Activated CD8-positive, alpha-beta T cell treated with anti-CD3 and anti-CD28 coated beads for 36 hours (primary cell): ENCODE data around the gene CLEC1A. TPM values are rescaled to one million over a fixed set of nuclear protein-coding genes. Genes with fewer than 3 reads are reported as not detected.

ENCODE experiments used
- ATAC-seq: fragments of 200-7000 bp; cut with Tn5 transposase; one replicate; pipeline ENCODE4 v1.10.0; 2021; ENCODE audit warnings: mild to moderate bottlenecking, moderate library complexity
- CTCF ChIA-PET: fragments of 350-600 bp; sonication (Branson Sonifier 250); formaldehyde crosslinking; loops from one replicate; lab custom pipeline; 2021; ENCODE audit warnings: antibody characterized with exemption; lab: Charles Lee
- POLR2A ChIA-PET: fragments of 350-600 bp; sonication (Branson Sonifier 250); formaldehyde crosslinking; loops from one replicate; lab custom pipeline; 2021; ENCODE audit warnings: antibody characterized with exemption; lab: Charles Lee
- DNase-seq: peaks from one replicate; pipeline ENCODE4 v3.0.0-alpha.2; 2020
- H3K27ac Mint-ChIP-seq: one replicate; pipeline ENCODE4 v1.8.0; 2021; ENCODE audit warnings: mild to moderate bottlenecking, mixed read lengths
- H3K27me3 Mint-ChIP-seq: one replicate; pipeline ENCODE4 v1.8.0; 2021; ENCODE audit warnings: mixed read lengths
- H3K36me3 Mint-ChIP-seq: one replicate; pipeline ENCODE4 v1.8.0; 2021; ENCODE audit warnings: low read depth, mixed read lengths
- H3K4me1 Mint-ChIP-seq: one replicate; pipeline ENCODE4 v1.8.0; 2021; ENCODE audit warnings: low read depth, mixed read lengths
- H3K4me3 Mint-ChIP-seq: one replicate; pipeline ENCODE4 v1.8.0; 2021; ENCODE audit warnings: mild to moderate bottlenecking, moderate library complexity, mixed read lengths
- H3K9me3 Mint-ChIP-seq: one replicate; pipeline ENCODE4 v1.8.0; 2021; ENCODE audit warnings: mixed read lengths
- CTCF ChIP-seq: fragments of 200-600 bp; IDR thresholded peaks from one replicate; pipeline ENCODE4 v1.8.0; 2022; ENCODE audit warnings: antibody characterized with exemption, mild to moderate bottlenecking
- intact Hi-C: fragments of 100-400 bp; cut with micrococcal nuclease; formaldehyde crosslinking; loops from one replicate; pipeline ENCODE4 v1.10.0; 2022
- total RNA-seq, 2 experiments: library from RNA; stranded (reverse); gene quantifications; one replicate each; pipeline ENCODE4 v1.2.3, GENCODE V29; 2021

The CLEC1A gene
- total RNA-seq, 2 experiments from 2014 or later: not detected

GRCh38 chr12:10088031-10088430, 10.8 kb downstream of the CLEC1A start:
- no peak for DNase-seq
- CTCF ChIA-PET: no interaction called here
- Mint-ChIP-seq H3K4me3 (no peak overlapping the region), H3K27ac (no peak overlapping the region), H3K27me3 (peaks cover 6% of the 10 kb centered on the region), H3K4me1 (peaks cover 3% of the 10 kb centered on the region), H3K36me3 (peaks cover 5% of the 10 kb centered on the region), H3K9me3 (peaks cover 11% of the 10 kb centered on the region)
- no peak for TF ChIP-seq CTCF
- POLR2A ChIA-PET: no interaction called here
- intact Hi-C loops: no loop called here
- ATAC-seq: no peak

- H3K27ac Mint-ChIP-seq: no peak overlapping the region
- H3K9me3 Mint-ChIP-seq: peaks cover 11% of the 10 kb centered on the region
- ChIA-PET POLR2A (no interaction called here), CTCF (no interaction called here)
- H3K4me3 Mint-ChIP-seq: no peak overlapping the region
- H3K4me1 Mint-ChIP-seq: peaks cover 3% of the 10 kb centered on the region
- peaks cover 6% of the 10 kb centered on the region for H3K27me3 Mint-ChIP-seq
- ATAC-seq (no peak), DNase-seq (no peak)
- H3K36me3 Mint-ChIP-seq: peaks cover 5% of the 10 kb centered on the region
- no peak for TF ChIP-seq CTCF
- intact Hi-C loops: no loop called here
Measured at GRCh38 chr12:10086387-10086786, 12.4 kb downstream of the CLEC1A start.

- Mint-ChIP-seq H3K36me3 (peaks cover 5% of the 10 kb centered on the region), H3K27me3 (peaks cover 4% of the 10 kb centered on the region), H3K9me3 (peaks cover 11% of the 10 kb centered on the region), H3K4me3 (no peak overlapping the region), H3K4me1 (no peaks in the 10 kb centered on the region), H3K27ac (no peak overlapping the region)
- DNase-seq (no peak), ATAC-seq (no peak)
- ChIA-PET CTCF (no interaction called here), POLR2A (interaction anchor here (1.0 kb wide), 1 partner anchor 12 kb away, joined by 5 read pairs; no protein-coding TSS in a partner anchor)
- no peak for TF ChIP-seq CTCF
- intact Hi-C loops: no loop called here
Measured at GRCh38 chr12:10084733-10085132, 14.1 kb downstream of the CLEC1A start.

GRCh38 chr12:10082117-10082874, 16.5 kb downstream of the CLEC1A start:
- intact Hi-C loops: no loop called here
- no peak for TF ChIP-seq CTCF
- H3K27ac Mint-ChIP-seq: no peak overlapping the region
- ATAC-seq: no peak
- DNase-seq: no peak
- CTCF ChIA-PET: interaction anchor here (1.0 to 1.1 kb wide), 2 partner anchors 58 to 142 kb away, joined by 3 to 4 read pairs; no protein-coding TSS in a partner anchor
- POLR2A ChIA-PET: no interaction called here
- H3K4me1 Mint-ChIP-seq: no peaks in the 10 kb centered on the region
- no peak overlapping the region for H3K4me3 Mint-ChIP-seq
- peaks cover 11% of the 10 kb centered on the region for H3K9me3 Mint-ChIP-seq
- peaks cover 5% of the 10 kb centered on the region for H3K36me3 Mint-ChIP-seq
- peaks cover 4% of the 10 kb centered on the region for H3K27me3 Mint-ChIP-seq

- H3K4me1 Mint-ChIP-seq: no peaks in the 10 kb centered on the region
- no peak overlapping the region for H3K4me3 Mint-ChIP-seq
- no peak for ATAC-seq
- no peak overlapping the region for H3K27ac Mint-ChIP-seq
- H3K36me3 Mint-ChIP-seq: no peaks in the 10 kb centered on the region
- no peak for DNase-seq
- H3K9me3 Mint-ChIP-seq: no peaks in the 10 kb centered on the region
- intact Hi-C loops: no loop called here
- peaks cover 3% of the 10 kb centered on the region for H3K27me3 Mint-ChIP-seq
- POLR2A ChIA-PET: no interaction called here
- TF ChIP-seq CTCF: no peak
- CTCF ChIA-PET: no interaction called here
Measured at GRCh38 chr12:10075451-10075850, 23.3 kb downstream of the CLEC1A start.
